Glomerular visceral epithelial cell (primary cell): ENCODE measurements around the gene PODN.

Source experiments
- DNase-seq: peaks from one replicate; pipeline ENCODE4 v3.0.0-alpha.2; 2016; ENCODE audit errors: extremely low spot score

PODN gene

GRCh38 chr1:53114581-53115400, 52.8 kb downstream of the PODN start:
- DNase-seq, result no peak

GRCh38 chr1:53115403-53116306, 53.6 kb downstream of the PODN start:
- no peak for DNase-seq

- no peak for DNase-seq
These were observed 54.3 kb downstream of the PODN start for GRCh38 chr1:53116307-53116810.

GRCh38 chr1:53116933-53117600, 55.1 kb downstream of the PODN start:
- DNase-seq, result no peak

GRCh38 chr1:53117836-53118235, 55.8 kb downstream of the PODN start:
- DNase-seq, result no peak

- DNase-seq, result no peak
These were observed 58.6 kb downstream of the PODN start for GRCh38 chr1:53120659-53121058.

GRCh38 chr1:53121319-53122172, 59.5 kb downstream of the PODN start:
- peak; percentile 26 for DNase-seq

GRCh38 chr1:53122201-53122885, 60.3 kb downstream of the PODN start:
- DNase-seq, result no peak

GRCh38 chr1:53122961-53123413, 61.0 kb downstream of the PODN start:
- no peak for DNase-seq

GRCh38 chr1:53123453-53124140, 61.6 kb downstream of the PODN start:
- no peak for DNase-seq

GRCh38 chr1:53125122-53125521, 63.1 kb downstream of the PODN start:
- DNase-seq, result no peak

- no peak for DNase-seq
These were observed 63.8 kb downstream of the PODN start for GRCh38 chr1:53125623-53126360.

- no peak for DNase-seq
These were observed 64.5 kb downstream of the PODN start for GRCh38 chr1:53126495-53126894.

GRCh38 chr1:53127546-53127945, 65.5 kb downstream of the PODN start:
- peak; percentile 18 for DNase-seq

- DNase-seq, result no peak
These were observed 66.4 kb downstream of the PODN start for GRCh38 chr1:53128401-53128800.

- no peak for DNase-seq
These were observed 68.0 kb downstream of the PODN start for GRCh38 chr1:53129891-53130597.

GRCh38 chr1:53130598-53130877, 68.5 kb downstream of the PODN start:
- DNase-seq, result no peak

GRCh38 chr1:53130878-53131589, 69.0 kb downstream of the PODN start:
- no peak for DNase-seq
